Activated gamma-delta T cell (primary cell): Measurements from ENCODE around the gene SLAMF6.
"Not testable (repeated sequence)": the region's sequence is repeated elsewhere in the genome, so short reads cannot be mapped to it uniquely, and the experiment has no call there.

ENCODE experiments used
- DNase-seq: peaks from one replicate; lab custom pipeline; 2025; lab: John Stamatoyannopoulos, UW

SLAMF6 gene

GRCh38 chr1:160542303-160542945 is 19.4 kb upstream of the SLAMF6 start:
- DNase-seq = no peak

- DNase-seq = no peak
Observed at GRCh38 chr1:160541622-160542302, 18.7 kb upstream of the SLAMF6 start.

DNA sequence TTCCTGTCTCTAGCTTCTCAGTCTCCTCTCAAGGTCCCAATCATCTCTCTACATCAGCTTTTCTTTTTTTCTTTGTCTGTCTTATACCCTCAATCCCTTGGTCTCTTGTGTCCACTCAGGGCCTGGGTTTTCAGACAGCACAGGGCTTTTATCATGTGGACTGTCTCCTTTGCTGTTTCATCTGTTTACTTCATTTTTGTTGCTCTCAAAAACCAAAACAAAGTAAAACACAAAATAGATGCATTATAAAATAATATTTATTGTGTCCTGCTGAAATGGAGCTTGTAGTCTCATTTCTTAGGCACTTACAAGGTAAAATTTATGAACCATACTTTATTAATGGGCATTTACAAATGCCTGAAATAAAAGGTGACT is 17.8 kb upstream of the SLAMF6 start:
- no peak for DNase-seq

DNA sequence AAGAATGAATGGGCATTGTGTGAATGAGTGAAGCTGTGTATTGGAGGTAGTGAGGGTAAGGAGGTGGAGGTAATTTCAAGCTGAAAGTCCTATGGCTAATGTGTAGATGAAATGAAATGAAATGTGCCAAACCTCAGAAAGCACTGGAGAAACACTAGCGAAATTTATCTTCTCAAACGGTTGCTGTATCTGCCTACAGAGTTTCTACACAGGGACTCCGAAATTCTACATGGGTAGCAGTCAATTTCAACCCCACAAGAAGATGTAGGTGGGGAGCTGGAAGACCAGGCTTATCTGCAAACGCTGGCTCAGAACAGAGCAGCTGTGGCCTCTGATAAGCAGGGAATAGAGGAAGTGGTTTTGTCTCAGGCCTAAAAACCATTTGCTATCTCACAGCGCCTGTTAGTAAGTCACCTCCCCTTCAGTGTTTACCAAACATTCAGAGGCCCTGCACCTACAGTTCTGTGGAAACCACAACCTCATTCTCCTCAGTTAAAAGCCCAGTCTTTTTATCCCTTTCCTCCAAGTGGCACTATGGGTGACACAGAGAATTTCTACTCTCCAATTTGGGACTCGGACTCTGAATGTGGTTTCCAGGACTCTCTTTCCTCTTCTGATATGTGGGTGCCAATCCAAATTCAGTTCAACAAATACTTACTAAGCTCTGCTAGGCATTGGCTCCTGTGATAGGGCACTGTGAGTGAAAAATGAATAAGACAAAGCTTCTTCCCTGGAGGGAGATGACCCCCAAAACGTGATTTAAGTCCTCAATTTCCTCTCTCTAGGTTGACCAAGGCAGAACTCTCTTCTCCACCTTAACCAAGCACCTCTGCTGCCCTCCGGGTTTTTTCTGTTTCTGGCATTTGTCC is 17.2 kb upstream of the SLAMF6 start:
- no peak for DNase-seq

DNA sequence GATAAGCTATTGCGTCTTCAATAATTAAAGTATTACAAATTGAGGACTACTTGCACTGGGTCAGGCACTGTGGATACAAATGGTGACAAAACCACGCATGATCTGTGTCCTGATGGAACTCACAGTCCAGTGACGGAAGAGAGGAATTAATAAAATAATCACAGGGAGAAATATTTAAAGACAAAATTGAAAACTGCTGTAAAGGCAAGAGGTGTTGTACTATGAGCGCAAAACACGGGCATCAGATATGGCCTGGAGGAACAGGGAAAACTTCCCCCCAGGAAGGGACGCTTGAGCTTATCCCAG is 16.6 kb upstream of the SLAMF6 start:
- DNase-seq = no peak

DNA sequence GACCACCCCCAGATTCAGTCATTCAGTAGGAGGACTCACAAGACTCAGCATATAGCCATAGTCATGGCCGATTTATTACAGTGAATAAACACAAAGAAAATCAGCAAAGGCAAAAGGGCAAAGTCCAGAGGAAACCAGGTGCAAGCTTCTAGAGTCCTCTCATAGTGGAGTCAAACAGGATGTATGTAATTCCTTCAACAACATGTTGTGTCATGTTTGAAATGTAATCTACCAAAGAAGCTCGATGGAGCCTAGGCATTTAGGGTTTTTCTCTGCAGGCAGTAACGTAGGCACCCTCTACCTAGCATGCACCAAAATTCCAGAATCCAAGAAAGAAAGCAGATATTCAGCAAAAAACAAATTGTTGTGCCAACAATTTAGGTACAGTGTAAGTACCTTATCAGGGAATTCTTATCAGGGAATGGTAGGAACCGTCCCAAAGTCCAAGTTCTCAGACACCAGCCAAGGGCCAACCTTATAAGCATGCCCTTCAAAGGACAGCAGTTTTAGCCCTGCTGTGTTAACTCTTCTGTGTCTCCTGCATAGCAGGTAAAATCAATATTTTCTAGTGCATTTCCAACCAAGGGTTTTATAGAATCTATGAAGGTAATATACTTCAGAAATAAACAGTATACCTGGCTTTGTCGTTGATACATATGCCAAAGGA is 16.1 kb upstream of the SLAMF6 start:
- DNase-seq = no peak

DNA sequence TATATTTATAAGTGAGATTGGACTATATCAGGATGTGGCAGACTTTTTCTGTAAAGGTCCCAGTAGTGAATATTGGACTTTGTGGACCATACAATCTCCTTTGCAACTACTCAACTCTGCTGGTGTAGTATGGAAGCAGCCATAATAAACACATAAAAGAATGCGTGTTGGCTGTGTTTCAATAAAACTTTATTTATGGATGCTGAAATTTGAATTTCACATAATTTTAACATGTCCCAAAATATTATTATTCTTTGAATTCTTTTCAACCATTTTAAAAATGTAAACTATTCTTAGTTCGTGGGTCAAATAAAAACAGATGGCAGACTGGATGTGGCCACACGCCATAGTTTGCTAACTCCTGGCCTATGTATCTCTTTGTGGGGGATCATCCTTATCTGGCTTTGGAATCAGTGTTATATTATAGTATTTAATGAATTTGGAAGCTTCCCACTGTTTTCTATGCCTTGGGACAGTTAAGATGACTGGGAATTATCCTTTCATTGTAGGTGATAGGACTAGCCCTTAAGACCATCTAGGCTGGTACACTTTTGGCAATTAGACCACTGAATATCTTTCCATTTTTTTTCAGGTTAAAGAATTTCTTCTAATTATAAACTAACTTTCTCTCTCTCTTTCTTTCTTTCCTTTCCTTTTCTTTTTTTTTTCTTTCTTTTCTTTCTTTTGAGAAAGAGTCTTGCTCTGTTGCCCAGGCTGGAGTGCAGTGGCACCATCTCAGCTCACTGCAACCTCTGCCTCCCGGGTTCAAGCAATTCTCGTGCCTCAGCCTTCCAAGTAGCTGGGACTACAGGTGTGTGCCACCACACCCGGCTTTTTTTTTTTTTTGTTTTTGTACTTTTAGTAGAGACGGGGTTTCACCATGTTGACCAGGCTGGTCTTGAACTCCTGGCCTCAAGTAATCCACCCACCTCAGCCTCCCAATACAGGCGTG is 14.9 kb upstream of the SLAMF6 start:
- no peak for DNase-seq

- DNase-seq = no peak
Observed at GRCh38 chr1:160534823-160535605, 12.0 kb upstream of the SLAMF6 start.

GRCh38 chr1:160532557-160532813 is 9.4 kb upstream of the SLAMF6 start:
- DNase-seq = not testable (repeated sequence)

DNA sequence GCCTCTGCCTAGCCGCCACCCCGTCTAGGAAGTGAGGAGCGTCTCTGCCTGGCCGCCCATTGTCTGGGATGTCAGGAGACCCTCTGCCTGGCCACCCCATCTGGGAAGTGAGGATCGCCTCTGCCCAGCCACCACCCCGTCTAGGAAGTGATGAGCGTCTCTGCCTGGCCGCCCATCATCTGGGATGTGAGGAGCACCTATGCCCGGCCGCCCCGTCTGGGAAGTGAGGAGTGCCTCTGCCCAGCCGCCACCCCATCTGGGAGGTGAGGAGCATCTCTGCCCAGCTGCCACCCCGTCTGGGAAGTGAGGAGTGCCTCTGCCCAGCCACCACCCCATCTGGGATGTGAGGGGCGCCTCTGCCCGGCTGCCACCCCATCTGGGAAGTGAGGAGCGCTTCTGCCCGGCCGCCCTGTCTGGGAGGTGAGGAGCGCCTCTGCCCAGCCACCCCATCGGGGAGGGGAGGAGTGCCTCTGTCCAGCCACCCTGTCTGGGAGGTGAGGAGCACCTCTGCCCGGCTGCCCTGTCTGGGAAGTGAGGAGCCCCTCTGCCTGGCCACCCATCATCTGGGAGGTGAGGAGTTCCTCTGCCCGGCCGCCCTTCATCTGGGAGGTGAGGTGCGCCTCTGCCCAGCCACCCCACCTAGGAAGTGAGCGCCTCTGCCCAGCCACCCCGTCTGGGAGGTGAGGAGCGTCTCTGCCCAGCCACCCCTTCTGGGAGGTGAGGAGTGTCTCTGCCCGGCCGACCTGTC is 8.9 kb upstream of the SLAMF6 start:
- DNase-seq = not testable (repeated sequence)

DNA sequence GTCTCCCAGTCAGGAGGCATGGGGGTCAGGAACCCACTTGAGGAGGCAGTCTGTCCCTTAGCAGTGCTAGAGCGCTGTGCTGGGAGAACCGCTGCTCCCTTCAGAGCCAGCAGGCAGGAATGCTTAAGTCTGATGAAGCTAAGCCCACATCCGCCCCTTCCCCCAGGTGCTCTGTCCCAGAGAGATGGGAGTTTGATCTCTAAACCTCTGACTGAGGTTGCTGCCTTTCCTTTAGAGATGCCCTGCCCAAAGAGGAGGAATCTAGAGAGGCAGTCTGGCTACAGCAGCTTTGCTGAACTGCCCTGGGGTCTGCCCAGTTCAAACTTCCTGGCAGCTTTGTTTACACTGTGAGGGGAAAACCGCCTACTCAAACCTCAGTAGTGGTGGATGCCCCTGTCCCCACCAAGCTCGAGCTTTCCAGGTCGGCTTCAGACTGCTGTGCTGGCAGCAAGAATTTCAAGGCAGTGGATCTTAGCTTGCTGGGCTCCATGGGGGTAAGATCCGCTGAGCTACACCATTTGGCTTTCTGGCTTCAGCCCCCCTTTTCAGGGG is 6.4 kb upstream of the SLAMF6 start:
- not testable (repeated sequence) for DNase-seq

DNA sequence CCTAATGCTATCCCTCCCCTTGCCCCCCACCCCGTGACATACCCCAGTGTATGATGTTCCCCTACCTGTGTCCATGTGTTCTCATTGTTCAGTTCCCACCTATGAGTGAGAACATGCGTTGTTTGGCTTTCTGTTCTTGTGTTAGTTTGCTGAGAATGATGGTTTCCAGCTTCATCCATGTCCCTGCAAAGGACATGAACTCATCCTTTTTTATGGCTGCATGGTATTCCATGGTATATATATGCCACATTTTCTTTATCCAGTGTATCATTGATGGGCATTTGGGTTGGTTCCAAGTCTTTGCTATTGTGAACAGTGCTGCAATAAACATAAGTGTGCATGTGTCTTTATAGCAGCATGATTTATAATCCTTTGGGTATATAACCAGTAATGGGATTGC is 734 bp upstream of the SLAMF6 start:
- not testable (repeated sequence) for DNase-seq

- no peak for DNase-seq
Observed at GRCh38 chr1:160522136-160522535, 919 bp downstream of the SLAMF6 start.

DNA sequence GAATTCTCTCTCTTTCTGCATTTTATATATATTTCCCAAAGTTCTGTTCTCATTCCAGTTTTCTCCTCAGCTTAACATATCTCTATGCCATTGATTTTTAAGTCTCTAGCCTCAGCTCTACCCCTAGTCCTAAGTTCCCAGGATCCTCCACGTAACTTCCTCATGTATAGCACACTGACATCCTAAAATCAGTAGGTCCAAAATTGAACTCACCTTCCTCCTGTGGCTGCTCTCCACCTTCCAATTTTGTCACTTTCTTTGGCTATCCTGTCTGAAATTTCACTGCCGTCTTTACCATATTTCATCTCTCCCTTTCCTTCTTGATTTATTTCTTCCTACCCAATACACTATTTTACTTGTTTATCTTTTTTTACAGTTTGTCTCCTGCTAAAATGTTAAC is 1.5 kb downstream of the SLAMF6 start:
- no peak for DNase-seq

DNA sequence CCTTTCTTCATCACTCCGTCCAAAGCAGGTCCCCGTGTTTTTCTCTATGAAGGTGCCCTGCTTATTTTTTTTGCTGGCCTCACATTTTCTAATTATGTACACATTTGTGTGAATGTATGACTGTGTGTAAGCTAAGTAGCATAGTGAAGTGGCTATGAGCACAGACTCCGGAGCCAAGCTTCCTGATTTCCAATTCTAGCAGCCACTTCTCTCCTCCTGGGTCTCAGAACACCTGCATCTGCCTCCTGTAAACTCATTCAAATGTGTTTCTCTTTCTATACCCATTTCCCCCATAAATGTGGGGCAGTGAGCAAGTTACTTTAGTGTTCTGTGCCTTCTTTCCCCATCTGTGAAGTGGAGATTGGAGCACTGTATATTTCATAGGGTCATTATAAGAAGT is 2.1 kb downstream of the SLAMF6 start:
- no peak for DNase-seq

GRCh38 chr1:160520582-160520981 is 2.5 kb downstream of the SLAMF6 start:
- DNase-seq = no peak

GRCh38 chr1:160519642-160520435 is 3.2 kb downstream of the SLAMF6 start:
- DNase-seq = no peak

DNA sequence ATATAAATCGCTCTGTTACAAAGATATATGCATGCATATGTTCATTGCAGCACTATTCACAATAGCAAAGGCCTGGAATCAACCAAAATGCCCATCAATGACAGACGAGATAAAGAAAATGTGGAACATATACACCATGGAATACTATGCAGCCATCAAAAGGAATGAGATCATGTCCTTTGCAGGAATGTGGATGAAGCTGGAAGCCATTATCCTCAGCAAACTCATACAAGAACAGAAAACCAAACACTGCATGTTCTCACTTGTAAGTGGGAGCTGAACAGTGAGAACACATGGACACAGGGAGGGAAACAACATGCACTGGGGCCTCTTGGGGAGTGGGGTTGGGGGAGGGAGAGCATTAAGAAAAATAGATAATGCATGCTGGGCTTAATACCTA is 5.5 kb downstream of the SLAMF6 start:
- not testable (repeated sequence) for DNase-seq

- not testable (repeated sequence) for DNase-seq
Observed at GRCh38 chr1:160515908-160516307, 7.1 kb downstream of the SLAMF6 start.
